ENCODE measurements around the gene ITGAD. TPM values are rescaled to one million over a fixed set of nuclear protein-coding genes. Genes with fewer than 3 reads are reported as not detected.

ITGAD gene
- total and polyA plus RNA-seq, 2 experiments from 2014 or later = not detected

- TF ChIP-seq ZNF462 (CRISPR knock-in tag; IDR thresholded peaks at IDR 0.05) (no peak), STAT1 (IDR thresholded peaks at IDR 0.05; ENCODE audit: unreplicated experiment) (no peak), NANOG (IDR thresholded peaks at IDR 0.05; ENCODE audit: borderline replicate concordance) (no peak), REST (IDR thresholded peaks at IDR 0.05; ENCODE audit: unreplicated experiment) (no peak), EZH2phosphoT487 (IDR thresholded peaks at IDR 0.05; ENCODE audit: unreplicated experiment) (no peak)
These were observed 47.5 kb downstream of the ITGAD start (continued) for GRCh38 chr16:31440516-31441184.

Data from GM23338 (cell line).